Heart left ventricle (tissue), 16 donors: ENCODE measurements around the gene CSTPP1. TPM values are rescaled to one million over a fixed set of nuclear protein-coding genes. Genes with fewer than 3 reads are reported as not detected.

Experiments used
- ATAC-seq, 4 donors: fragments of 200-7000 bp; cut with Tn5 transposase; one replicate each; pipeline ENCODE4 v1.9.1; 2020 to 2022; ENCODE audit warnings: moderate library complexity in 4 of 4, mild to moderate bottlenecking in 3 of 4, moderate number of reproducible peaks in 1 of 4
- DNase-seq, 5 donors: peaks; one replicate each; pipeline ENCODE4 v3.0.0-alpha.2; 2020
- H3K27ac ChIP-seq, 12 donors: fragments of 200-600 bp; sonication (generic) in 4 of 12; one replicate each; pipeline versions ENCODE4 v1.5.0 to v1.8.0; 2016 to 2022; ENCODE audit warnings: mild to moderate bottlenecking in 2 of 12
- H3K27me3 ChIP-seq, 9 donors: fragments of 200-600 bp; sonication (generic) in 2 of 9; one replicate each; pipeline versions ENCODE4 v1.5.1 to v1.8.0; 2016 to 2022; ENCODE audit warnings: mild to moderate bottlenecking in 3 of 9
- H3K36me3 ChIP-seq, 9 donors: fragments of 200-600 bp; sonication (generic) in 2 of 9; one replicate each; pipeline versions ENCODE4 v1.5.0 to v1.8.0; 2018 to 2022; ENCODE audit warnings: mild to moderate bottlenecking in 2 of 9
- H3K4me1 ChIP-seq, 12 donors: fragments of 200-600 bp; sonication (generic) in 4 of 12; one replicate each; pipeline versions ENCODE4 v1.5.0 to v1.8.0; 2016 to 2022; ENCODE audit warnings: mild to moderate bottlenecking in 3 of 12
- H3K4me3 ChIP-seq, 12 donors: fragments of 200-600 bp; sonication (generic) in 4 of 12; one replicate each; pipeline versions ENCODE4 v1.5.0 to v1.8.0; 2017 to 2022; ENCODE audit warnings: mild to moderate bottlenecking in 9 of 12, moderate library complexity in 4 of 12
- H3K9me3 ChIP-seq, 12 donors: fragments of 200-600 bp; sonication (generic) in 4 of 12; one replicate each; pipeline versions ENCODE4 v1.5.0 to v1.8.0; 2016 to 2022; ENCODE audit warnings: mild to moderate bottlenecking in 1 of 12
- POLR2A ChIP-seq, 2 donors: fragments of 450-650 bp; IDR thresholded peaks; one replicate each; pipeline ENCODE4 v1.6.1; 2017; ENCODE audit warnings: antibody characterized with exemption in 2 of 2, mild to moderate bottlenecking in 2 of 2, moderate library complexity in 2 of 2
- WGBS, 4 donors: extraction: QIAGEN DNeasy Blood & Tissue Kit in 2 of 4; methylation state at CpG; one replicate each; pipeline versions ENCODE4 v1.1.5 to v1.1.7; 2013 to 2018; 5-methylcytosine and 5-hydroxymethylcytosine counted together
- intact Hi-C, 10 donors: fragments of 100-400 bp; cut with DNase I; formaldehyde crosslinking; loops; one replicate each; pipeline versions ENCODE4 v1.11.1 to v1.14.2; 2022
- polyA plus RNA-seq, 2 donors: library from polyadenylated mRNA; stranded (reverse); fragments of 200-250 nt; gene quantifications; one replicate each; pipeline ENCODE4 v1.2.3, GENCODE V29; 2013
- total RNA-seq, 9 donors: library from RNA; depleted of rRNA in 2 of 9; stranded (reverse); fragments of >200 nt in 2 of 9; fragmentation: NEBNext Ultra II Directional in 3 of 9; extraction: Animal tissue kit (Norgen Biotek cat#: 25700) in 3 of 9; gene quantifications; one replicate each; pipeline versions ENCODE4 v1.1.0 to v1.2.4, GENCODE V29; 2016 to 2023
- TF ChIP-seq, protein P1 (sequence below), 12 donors: fragments of 200-600 bp; sonication (generic) in 4 of 12; IDR thresholded peaks; one replicate each; pipeline versions ENCODE4 v1.5.0 to v1.8.0; 2018 to 2022; ENCODE audit warnings: antibody characterized with exemption in 12 of 12, mild to moderate bottlenecking in 5 of 12
- donor health status: ischemic (EF 13 %, LVEDD 7.1; RV severe dilation, severe dysfunction).
- donor health status: healthy with polysubstance abuse.
- donor health status: DM: no; HTN: yes; CAD: no.
- donor health status: DM: no; HTN: no; CAD: no.
- donor health status: ischemic (EF 25% LVEDD 6.9; RV normal size, moderate dysfunction).
- donor health status: ischemic (EF 25% LVEDD 5.7; RV mildly dilated, moderate dysfunction).
- donor health status: healthy.
- donor health status: DM: yes; HTN: yes; CAD: no.
- donor health status: ischemic (EF 35%, LVEDD 5.7; RV mildly dilated, moderate dysfunction).
- donor health status: nonischemic (EF 11% LVEDD 7.7; RV severe dilation, severe dysfunction).
- donor health status: DM: yes; HTN: yes; CAD: no.
- donor health status: PGD.
- donor health status: ischemic (EF 29% LVEDD 5.4; RV normal size, mild dysfunction).
- donor health status: nonischemic (EF 23%, LVEDD 6.1; RV moderate dilation, normal function).

Gene CSTPP1
- total and polyA plus RNA-seq, 11 donors: 9.9 to 33.4 (median 14.7) TPM

DNA sequence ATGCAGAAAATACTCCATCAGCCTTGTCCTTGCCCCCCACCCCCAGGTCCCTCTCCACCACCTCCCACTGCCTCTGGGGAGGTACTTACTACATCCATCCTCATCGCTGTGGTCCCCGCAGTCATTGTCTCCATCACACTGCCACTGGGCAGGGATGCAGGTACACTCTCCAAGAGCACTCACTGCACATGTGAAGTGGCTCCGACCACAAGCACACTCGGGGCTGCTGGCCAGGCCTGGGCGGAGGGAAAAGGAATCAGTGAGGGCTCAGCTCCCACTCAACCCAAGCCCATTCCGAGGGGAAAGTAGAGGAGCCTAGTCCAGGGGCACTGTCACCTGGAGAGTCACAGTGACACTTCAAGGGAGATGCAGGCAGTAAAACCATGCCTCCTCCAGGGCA, 33.9 kb upstream of the CSTPP1 start:
- H3K27me3 ChIP-seq: no peaks in the 10 kb centered on the region
- WGBS, 4 donors: 85 to 91% (median 88%) methylated on average over 6 of the region's 6 CpGs
- H3K36me3 ChIP-seq: peaks cover 0 to 15% (median 0%) of the 10 kb centered on the region in 9 donors
- H3K27ac ChIP-seq: no peak overlapping the region
- DNase-seq: no peak
- intact Hi-C loops: no loop called here
- no peaks in the 10 kb centered on the region for H3K9me3 ChIP-seq
- ATAC-seq: no peak
- H3K4me3 ChIP-seq: no peak overlapping the region
- peaks cover 0 to 21% (median 0%) of the 10 kb centered on the region in 12 donors for H3K4me1 ChIP-seq
- TF ChIP-seq, protein P1, sequence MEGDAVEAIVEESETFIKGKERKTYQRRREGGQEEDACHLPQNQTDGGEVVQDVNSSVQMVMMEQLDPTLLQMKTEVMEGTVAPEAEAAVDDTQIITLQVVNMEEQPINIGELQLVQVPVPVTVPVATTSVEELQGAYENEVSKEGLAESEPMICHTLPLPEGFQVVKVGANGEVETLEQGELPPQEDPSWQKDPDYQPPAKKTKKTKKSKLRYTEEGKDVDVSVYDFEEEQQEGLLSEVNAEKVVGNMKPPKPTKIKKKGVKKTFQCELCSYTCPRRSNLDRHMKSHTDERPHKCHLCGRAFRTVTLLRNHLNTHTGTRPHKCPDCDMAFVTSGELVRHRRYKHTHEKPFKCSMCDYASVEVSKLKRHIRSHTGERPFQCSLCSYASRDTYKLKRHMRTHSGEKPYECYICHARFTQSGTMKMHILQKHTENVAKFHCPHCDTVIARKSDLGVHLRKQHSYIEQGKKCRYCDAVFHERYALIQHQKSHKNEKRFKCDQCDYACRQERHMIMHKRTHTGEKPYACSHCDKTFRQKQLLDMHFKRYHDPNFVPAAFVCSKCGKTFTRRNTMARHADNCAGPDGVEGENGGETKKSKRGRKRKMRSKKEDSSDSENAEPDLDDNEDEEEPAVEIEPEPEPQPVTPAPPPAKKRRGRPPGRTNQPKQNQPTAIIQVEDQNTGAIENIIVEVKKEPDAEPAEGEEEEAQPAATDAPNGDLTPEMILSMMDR (IDR thresholded peaks at IDR 0.05): no peak
- TF ChIP-seq POLR2A (IDR thresholded peaks at IDR 0.05): no peak

DNA sequence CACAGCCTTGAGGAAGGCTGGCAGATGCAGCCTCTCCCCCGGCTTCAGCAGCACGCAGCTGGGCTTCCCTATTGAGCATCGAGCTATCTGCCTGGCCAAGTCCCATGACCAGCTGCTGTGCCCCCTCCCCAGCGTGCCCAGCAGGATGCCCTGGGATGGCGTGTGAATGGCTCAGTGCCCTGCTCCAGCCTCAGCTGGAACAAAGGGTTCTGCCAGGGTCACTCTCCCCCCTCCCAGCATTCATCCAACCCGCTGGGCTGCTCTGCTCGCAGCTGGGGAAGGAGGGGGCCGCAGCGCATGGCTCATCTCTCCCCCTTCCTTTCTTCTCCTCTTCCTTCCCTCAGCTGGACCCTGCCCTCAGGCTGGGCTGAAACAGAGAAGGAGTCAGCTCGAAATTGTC, 32.7 kb upstream of the CSTPP1 start:
- peak overlapping the region in 4 of 12 donors; percentile 29 to 72 (median 42) for H3K27ac ChIP-seq
- TF ChIP-seq, protein P1 (IDR thresholded peaks at IDR 0.05): no peak
- TF ChIP-seq POLR2A (IDR thresholded peaks at IDR 0.05): no peak

DNA sequence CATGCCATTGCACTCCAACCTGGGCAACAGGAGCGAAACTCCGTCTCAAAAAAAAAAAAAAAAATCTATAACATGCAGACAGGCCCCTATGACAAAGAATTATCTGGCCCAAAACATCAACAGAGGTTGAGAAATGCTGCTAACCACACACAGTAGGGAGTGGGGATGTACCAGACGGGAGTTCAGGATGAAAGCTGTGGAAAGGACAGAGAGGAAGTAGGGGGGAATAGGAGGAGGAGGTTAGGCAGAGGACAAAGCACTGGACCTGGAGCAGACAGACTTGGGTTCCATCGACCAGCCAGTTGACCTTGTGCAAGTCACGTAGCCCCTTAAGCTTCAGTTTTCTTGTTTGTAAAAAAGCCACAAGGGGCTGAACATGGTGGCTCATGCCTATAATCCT, 30.8 kb upstream of the CSTPP1 start:
- no peak overlapping the region for H3K27ac ChIP-seq
- TF ChIP-seq POLR2A (IDR thresholded peaks at IDR 0.05): no peak
- TF ChIP-seq, protein P1 (IDR thresholded peaks at IDR 0.05): no peak
- H3K36me3 ChIP-seq: no peaks in the 10 kb centered on the region
- H3K9me3 ChIP-seq: no peaks in the 10 kb centered on the region
- H3K4me3 ChIP-seq: no peak overlapping the region
- WGBS, 4 donors: 72 to 89% (median 80%) methylated on average over 4 to 5 of the region's 5 CpGs
- H3K4me1 ChIP-seq: peaks cover 0 to 21% (median 0%) of the 10 kb centered on the region in 12 donors
- H3K27me3 ChIP-seq: no peaks in the 10 kb centered on the region
- DNase-seq (no peak), ATAC-seq (no peak)
- intact Hi-C loops: no loop called here

More for the DNA sequence above, 32.7 kb upstream of the CSTPP1 start:
- peaks cover 0 to 21% (median 0%) of the 10 kb centered on the region in 12 donors for H3K4me1 ChIP-seq
- H3K4me3 ChIP-seq: no peak overlapping the region
- intact Hi-C loops: no loop called here
- H3K27me3 ChIP-seq: no peaks in the 10 kb centered on the region
- WGBS, 4 donors: 44 to 60% (median 56%) methylated on average over 7 to 10 of the region's 10 CpGs
- H3K9me3 ChIP-seq: no peaks in the 10 kb centered on the region
- H3K36me3 ChIP-seq: peaks cover 0 to 12% (median 0%) of the 10 kb centered on the region in 9 donors
- DNase-seq: peak; percentile 27 to 78 (median 69)
- peak; percentile 89 to 97 (median 92) for ATAC-seq

DNA sequence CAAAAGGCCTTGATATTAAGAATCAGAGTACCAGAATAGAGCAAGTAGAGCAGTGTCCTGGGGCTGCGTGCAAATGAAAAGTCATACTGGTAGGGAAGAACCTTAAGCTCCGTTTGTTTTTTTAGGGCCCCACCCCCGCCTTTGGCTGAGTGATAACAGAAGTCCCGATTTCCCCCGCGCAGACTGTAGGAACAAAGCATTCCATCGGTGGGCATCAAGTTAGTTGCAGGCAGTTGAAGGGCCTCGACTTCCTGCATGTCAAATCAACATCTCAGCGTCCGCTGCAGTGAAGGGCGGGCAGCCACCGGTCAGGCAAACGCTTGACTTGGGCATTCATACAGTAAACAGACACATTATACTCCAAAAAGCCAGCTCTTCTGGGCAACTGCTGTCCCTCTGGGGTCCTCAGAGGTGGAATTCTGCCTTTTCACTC, 29.9 kb upstream of the CSTPP1 start:
- intact Hi-C loops: no loop called here
- H3K27ac ChIP-seq: no peak overlapping the region
- peaks cover 0 to 21% (median 0%) of the 10 kb centered on the region in 12 donors for H3K4me1 ChIP-seq
- 34 to 36% (median 35%) methylated on average over 12 to 13 of the region's 13 CpGs for WGBS, 4 donors
- H3K27me3 ChIP-seq: no peaks in the 10 kb centered on the region
- no peak for DNase-seq
- H3K9me3 ChIP-seq: no peaks in the 10 kb centered on the region
- H3K4me3 ChIP-seq: no peak overlapping the region
- TF ChIP-seq, protein P1 (IDR thresholded peaks at IDR 0.05): no peak
- no peak for TF ChIP-seq POLR2A (IDR thresholded peaks at IDR 0.05)
- no peak for ATAC-seq
- no peaks in the 10 kb centered on the region for H3K36me3 ChIP-seq
